ENCODE results near the gene OR4X1.
"Not testable (repeated sequence)": the region's sequence is repeated elsewhere in the genome, so short reads cannot be mapped to it uniquely, and the experiment has no call there.

Gene OR4X1

GRCh38 chr11:48263423-48263911, at the start of gene OR4X1:
Gene OR4X1 (plus strand): TSS chr11:48263861. CDS start chr11:48263861, 0 bp downstream.
- DNase-seq, result no peak

GRCh38 chr11:48216510-48216909, 47.2 kb upstream of the OR4X1 start, which contains the start of gene OR4B1:
Gene OR4B1 (plus strand): TSS chr11:48216810. CDS start chr11:48216810, 0 bp downstream.
- no peak for DNase-seq

GRCh38 chr11:48228761-48229160, 34.9 kb upstream of the OR4X1 start:
- DNase-seq, result no peak

GRCh38 chr11:48230057-48230456, 33.6 kb upstream of the OR4X1 start:
- DNase-seq, result not testable (repeated sequence)

GRCh38 chr11:48237727-48238126, 25.9 kb upstream of the OR4X1 start:
- no peak for DNase-seq

GRCh38 chr11:48242501-48242900, 21.2 kb upstream of the OR4X1 start:
- DNase-seq, result no peak

GRCh38 chr11:48244804-48245203, 18.9 kb upstream of the OR4X1 start, which contains the start of gene OR4X2:
Gene OR4X2 (plus strand): TSS chr11:48245104. CDS start chr11:48245104, 0 bp downstream.
- DNase-seq, result no peak

- DNase-seq, result no peak
Measured at GRCh38 chr11:48248902-48249301, 14.8 kb upstream of the OR4X1 start.

GRCh38 chr11:48261600-48261999, 2.1 kb upstream of the OR4X1 start:
- DNase-seq, result no peak

GRCh38 chr11:48270621-48271020, 7.0 kb downstream of the OR4X1 start:
- no peak for DNase-seq

- DNase-seq, result no peak
Measured at GRCh38 chr11:48272606-48273005, 8.9 kb downstream of the OR4X1 start.

- DNase-seq, result no peak
Measured at GRCh38 chr11:48305923-48306322, 42.3 kb downstream of the OR4X1 start, which contains the start of gene OR4S1. Gene OR4S1 (plus strand): TSS chr11:48306223. CDS start chr11:48306223, 0 bp downstream.

- DNase-seq, result peak; percentile 75 to 80
Measured at GRCh38 chr11:48307760-48308386, 44.2 kb downstream of the OR4X1 start.

- not testable (repeated sequence) for DNase-seq
Measured at GRCh38 chr11:48313590-48313989, 49.9 kb downstream of the OR4X1 start.

All from activated T-cell treated with anti-CD3 and anti-CD28 coated beads, Interleukin-2, amount 50 U/mL, for 48 hours (primary cell).